HG03097 (cell line): ENCODE measurements around the gene KMT2E.
"Not testable (repeated sequence)": the region's sequence is repeated elsewhere in the genome, so short reads cannot be mapped to it uniquely, and the experiment has no call there.

Experiments used
- ATAC-seq: cut with Tn5 transposase; IDR thresholded peaks from one replicate; pipeline ENCODE4 v1.9.1; 2021; ENCODE audit not compliant: unreplicated experiment, low FRiP score

Gene KMT2E

GRCh38 chr7:105013816-105014692 lies at the start of gene KMT2E:
KMT2E (plus strand) TSS chr7:105014205; CDS start chr7:105040953, 26,748 bp downstream.
- ATAC-seq = peak; percentile 27

GRCh38 chr7:104964626-104965236 lies 49.3 kb upstream of the KMT2E start:
- no peak for ATAC-seq

GRCh38 chr7:104966022-104966421 lies 48.0 kb upstream of the KMT2E start:
- ATAC-seq = no peak

- ATAC-seq = no peak
These were observed 46.9 kb upstream of the KMT2E start for GRCh38 chr7:104967088-104967487.

- ATAC-seq = no peak
These were observed 46.4 kb upstream of the KMT2E start for GRCh38 chr7:104967595-104967994.

GRCh38 chr7:104968648-104969047 lies 45.4 kb upstream of the KMT2E start:
- no peak for ATAC-seq

- ATAC-seq = no peak
These were observed 44.8 kb upstream of the KMT2E start for GRCh38 chr7:104969183-104969582.

- no peak for ATAC-seq
These were observed 42.5 kb upstream of the KMT2E start for GRCh38 chr7:104971290-104972071.

GRCh38 chr7:104972500-104972899 lies 41.5 kb upstream of the KMT2E start:
- no peak for ATAC-seq

GRCh38 chr7:104973227-104973626 lies 40.8 kb upstream of the KMT2E start:
- ATAC-seq = no peak

- ATAC-seq = no peak
These were observed 40.0 kb upstream of the KMT2E start for GRCh38 chr7:104973909-104974415.

GRCh38 chr7:104975553-104975952 lies 38.5 kb upstream of the KMT2E start:
- not testable (repeated sequence) for ATAC-seq

- no peak for ATAC-seq
These were observed 36.9 kb upstream of the KMT2E start for GRCh38 chr7:104976966-104977636.

GRCh38 chr7:104978460-104978859 lies 35.5 kb upstream of the KMT2E start:
- ATAC-seq = no peak

GRCh38 chr7:104979167-104979841 lies 34.7 kb upstream of the KMT2E start:
- no peak for ATAC-seq

GRCh38 chr7:104980440-104980839 lies 33.6 kb upstream of the KMT2E start:
- ATAC-seq = no peak

- ATAC-seq = no peak
These were observed 32.9 kb upstream of the KMT2E start for GRCh38 chr7:104980841-104981671.

- ATAC-seq = no peak
These were observed 32.4 kb upstream of the KMT2E start for GRCh38 chr7:104981672-104982037.
